SIG-M5 treated with dmso at 0.1 percent for 504 hours (cell line): Measurements from ENCODE around the gene ACOXL.

ENCODE experiments used
- DNase-seq: peaks from one replicate; lab custom pipeline; 2025; ENCODE audit not compliant: unreplicated experiment; lab: John Stamatoyannopoulos, UW

ACOXL gene

GRCh38 chr2:111154758-111155157, 422.4 kb downstream of the ACOXL start:
- no peak for DNase-seq

GRCh38 chr2:111155610-111156009, 423.2 kb downstream of the ACOXL start:
- no peak for DNase-seq

GRCh38 chr2:111156529-111156928, 424.2 kb downstream of the ACOXL start:
- DNase-seq, result no peak

- no peak for DNase-seq
Observed at GRCh38 chr2:111157071-111157661, 424.8 kb downstream of the ACOXL start.

- no peak for DNase-seq
Observed at GRCh38 chr2:111157798-111158197, 425.4 kb downstream of the ACOXL start.

- no peak for DNase-seq
Observed at GRCh38 chr2:111159641-111160040, 427.3 kb downstream of the ACOXL start.

GRCh38 chr2:111160758-111161157, 428.4 kb downstream of the ACOXL start:
- DNase-seq, result no peak

GRCh38 chr2:111161971-111162370, 429.6 kb downstream of the ACOXL start:
- no peak for DNase-seq

- DNase-seq, result no peak
Observed at GRCh38 chr2:111162718-111163331, 430.5 kb downstream of the ACOXL start.

- DNase-seq, result no peak
Observed at GRCh38 chr2:111164078-111164477, 431.7 kb downstream of the ACOXL start.

- DNase-seq, result no peak
Observed at GRCh38 chr2:111165084-111165483, 432.7 kb downstream of the ACOXL start.

- no peak for DNase-seq
Observed at GRCh38 chr2:111166115-111166514, 433.7 kb downstream of the ACOXL start.

- DNase-seq, result no peak
Observed at GRCh38 chr2:111167076-111167862, 434.9 kb downstream of the ACOXL start.

GRCh38 chr2:111167863-111168162, 435.4 kb downstream of the ACOXL start:
- no peak for DNase-seq
